GM12801 (cell line): Measurements from ENCODE around the gene HOXA9.

Experiments
- TF ChIP-seq, protein P1 (sequence below): IDR thresholded peaks from one replicate; pipeline ENCODE4 v1.5.1; 2011; ENCODE audit warnings: control low read depth; ENCODE audit not compliant: insufficient read length; ENCODE audit errors: extremely low read depth

Gene HOXA9

DNA sequence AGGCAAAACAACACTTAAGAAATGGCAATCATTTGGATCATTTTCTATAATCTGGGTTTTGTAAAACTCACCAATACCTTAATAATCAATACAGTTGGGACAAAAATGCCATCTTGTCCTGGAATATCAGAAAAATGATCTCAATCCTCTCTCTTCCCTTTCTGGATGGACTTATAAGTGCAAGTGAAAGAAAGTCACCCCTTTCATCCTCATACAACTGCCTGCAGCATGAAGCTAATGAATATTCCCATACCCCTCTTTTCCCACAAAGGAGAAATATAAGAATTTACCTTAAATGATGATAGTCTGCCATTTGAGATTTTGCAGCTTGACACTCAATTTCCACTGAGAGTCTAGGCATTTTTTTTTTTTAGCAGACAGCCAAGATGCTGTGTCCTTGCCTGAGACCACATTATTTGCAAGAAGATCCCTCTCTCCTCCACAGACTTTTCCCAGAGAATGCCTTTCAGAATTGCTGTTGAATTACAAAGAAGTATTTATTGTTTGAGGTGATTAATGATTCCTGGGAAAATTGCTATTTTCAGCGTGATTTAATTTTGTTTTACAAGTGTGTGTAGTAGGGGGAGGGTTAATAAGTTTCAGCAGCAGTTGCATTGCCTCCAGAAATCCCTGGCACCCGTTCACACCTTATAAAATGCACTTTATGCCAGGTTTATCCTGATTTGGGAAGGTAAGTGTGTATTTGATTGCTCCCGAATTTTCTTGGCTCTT lies 38.6 kb downstream of the HOXA9 start:
- TF ChIP-seq, protein P1, sequence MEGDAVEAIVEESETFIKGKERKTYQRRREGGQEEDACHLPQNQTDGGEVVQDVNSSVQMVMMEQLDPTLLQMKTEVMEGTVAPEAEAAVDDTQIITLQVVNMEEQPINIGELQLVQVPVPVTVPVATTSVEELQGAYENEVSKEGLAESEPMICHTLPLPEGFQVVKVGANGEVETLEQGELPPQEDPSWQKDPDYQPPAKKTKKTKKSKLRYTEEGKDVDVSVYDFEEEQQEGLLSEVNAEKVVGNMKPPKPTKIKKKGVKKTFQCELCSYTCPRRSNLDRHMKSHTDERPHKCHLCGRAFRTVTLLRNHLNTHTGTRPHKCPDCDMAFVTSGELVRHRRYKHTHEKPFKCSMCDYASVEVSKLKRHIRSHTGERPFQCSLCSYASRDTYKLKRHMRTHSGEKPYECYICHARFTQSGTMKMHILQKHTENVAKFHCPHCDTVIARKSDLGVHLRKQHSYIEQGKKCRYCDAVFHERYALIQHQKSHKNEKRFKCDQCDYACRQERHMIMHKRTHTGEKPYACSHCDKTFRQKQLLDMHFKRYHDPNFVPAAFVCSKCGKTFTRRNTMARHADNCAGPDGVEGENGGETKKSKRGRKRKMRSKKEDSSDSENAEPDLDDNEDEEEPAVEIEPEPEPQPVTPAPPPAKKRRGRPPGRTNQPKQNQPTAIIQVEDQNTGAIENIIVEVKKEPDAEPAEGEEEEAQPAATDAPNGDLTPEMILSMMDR: no peak

DNA sequence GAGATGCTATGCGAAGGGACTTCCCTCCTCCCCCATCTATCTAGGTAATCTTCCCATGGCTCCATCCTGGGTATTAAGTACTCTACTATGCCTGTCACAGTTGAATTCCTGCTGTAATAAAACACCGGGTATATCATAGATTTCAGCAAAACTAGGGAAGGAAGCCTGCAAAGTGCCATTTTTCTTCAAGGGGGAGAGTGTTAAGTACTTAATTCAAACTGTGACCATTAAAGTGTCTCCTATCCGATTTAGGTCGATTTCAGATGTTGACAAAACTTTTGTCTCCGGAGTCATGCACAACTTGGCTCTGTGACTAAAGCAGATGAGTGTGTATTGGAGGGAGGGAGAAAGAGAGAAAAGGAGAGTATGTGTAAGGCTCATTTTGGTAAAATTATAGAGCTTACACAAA lies 39.3 kb downstream of the HOXA9 start:
- TF ChIP-seq, protein P1: no peak

DNA sequence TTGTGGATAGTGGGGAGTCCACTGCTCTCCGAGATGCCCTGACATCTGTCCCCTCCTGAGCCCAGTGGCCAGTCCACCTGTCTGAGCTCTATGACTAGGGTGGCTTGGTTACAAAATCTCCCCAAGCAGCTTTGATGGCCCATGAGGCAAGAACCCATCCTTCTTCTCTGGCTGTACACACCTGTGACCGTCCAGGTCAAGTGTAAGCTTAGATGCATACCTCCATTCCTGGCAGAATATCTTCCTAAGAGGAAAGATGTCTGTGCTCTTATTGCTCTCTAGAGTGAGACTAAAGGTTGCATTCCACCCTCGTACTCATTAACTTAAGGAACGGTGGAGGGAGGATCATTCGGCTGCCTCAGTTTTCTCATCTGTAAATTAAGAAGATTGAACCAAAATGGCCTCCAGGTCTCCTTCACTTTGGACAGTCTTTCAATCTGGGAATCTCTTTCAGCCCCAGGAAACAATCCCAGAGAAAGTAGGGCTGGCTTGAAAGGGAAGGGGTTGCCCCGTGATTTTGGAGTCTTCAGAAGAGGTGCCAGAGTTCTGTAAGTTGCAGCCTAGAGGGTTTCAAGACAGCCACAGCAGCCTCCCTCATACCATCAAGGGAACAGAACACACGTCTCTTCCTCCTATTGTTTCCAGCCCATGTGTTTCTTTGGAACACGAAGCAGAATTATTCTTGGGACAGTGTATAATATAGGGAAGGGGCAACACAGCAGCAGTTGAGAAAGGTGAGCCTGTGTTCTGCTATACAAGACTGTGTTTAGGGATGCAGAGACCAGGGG lies 40.2 kb downstream of the HOXA9 start:
- TF ChIP-seq, protein P1: no peak

DNA sequence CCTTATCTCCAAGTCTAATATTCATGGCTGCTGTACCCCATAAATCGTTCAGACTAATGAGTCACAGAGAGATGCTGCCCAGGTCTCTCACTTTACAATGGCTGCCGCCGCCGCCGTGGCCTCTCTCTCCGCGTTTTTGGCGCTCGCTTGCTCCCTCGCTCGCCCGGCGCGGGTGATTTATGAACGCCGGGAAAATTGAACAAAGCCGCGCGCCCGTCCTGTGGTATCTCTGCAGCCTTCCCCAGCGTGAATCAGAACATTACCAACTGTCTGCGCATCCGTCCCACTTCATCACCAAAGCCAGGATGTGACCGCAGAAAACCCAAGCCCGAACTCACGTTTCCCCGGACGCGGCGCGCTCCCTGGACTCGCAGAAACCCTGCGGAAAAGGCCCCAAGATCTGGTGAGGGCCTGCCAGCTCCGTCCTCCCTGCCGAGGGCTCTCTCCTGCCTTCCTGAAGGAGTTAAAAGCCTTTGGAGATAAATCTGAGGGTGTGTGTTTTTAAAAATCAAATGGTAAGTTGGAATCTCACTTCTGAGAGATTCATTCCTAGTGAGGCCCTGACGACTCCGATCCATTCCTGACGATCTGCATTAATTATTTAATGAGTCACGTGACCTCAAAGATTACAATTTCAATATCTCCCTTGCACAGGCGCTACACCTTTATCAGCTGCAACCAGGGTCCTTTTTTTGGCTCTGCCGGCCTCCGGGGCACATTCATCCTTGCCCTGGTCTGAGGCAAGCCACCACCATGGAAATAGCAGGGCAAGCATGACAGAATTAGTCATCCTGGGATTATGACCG lies 41.0 kb downstream of the HOXA9 start:
- TF ChIP-seq, protein P1: no peak

DNA sequence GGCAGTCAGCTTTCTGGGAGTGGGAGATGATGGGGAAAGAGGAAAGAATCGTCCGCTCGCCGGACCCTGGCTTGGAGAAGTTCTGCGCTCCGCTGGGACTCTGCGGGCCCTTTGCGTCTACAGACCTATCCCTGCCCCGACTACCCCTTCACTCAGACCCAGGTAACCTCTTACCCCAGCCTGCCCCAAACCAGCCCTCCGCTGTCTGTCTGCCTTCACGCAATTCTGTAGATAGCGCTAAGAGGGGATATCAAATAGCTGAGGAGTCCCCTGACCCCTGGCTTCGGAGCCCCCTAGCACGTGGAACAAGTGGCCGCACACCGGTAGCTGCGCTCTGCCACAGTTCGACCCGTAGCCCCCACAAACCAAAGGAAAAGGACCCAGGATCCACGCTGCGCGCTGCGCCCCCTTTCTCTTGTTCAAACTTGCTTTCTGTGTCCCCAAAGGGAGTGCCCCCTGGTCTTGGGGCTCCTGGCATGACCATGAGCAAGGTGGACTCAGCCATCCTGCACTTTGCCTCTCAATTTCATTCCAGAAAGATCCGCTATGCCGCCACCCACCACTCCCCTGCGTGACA lies 41.8 kb downstream of the HOXA9 start:
- TF ChIP-seq, protein P1: no peak

DNA sequence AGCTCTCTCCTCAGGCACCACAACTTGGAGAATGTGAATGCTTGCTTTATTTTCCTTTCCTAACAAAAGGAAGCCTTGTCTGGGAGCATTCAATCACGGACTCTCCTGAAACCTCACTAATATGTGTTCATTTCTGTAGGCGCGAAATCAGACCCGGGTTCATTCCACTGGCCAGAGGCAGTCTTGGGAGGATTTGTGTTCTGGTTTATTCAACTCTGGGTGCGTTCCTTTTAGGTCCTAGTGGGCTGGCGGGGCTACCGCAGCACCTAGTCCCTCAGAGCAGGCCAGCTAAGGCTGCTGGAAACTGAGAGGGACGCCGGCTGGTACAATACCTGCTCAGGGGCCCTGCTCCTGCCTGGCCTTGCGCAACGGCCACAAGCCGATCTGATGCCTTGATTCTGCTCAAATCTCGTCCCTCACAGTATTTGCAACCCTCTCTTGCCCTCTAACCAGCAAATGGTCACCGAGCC lies 42.3 kb downstream of the HOXA9 start:
- TF ChIP-seq, protein P1: no peak
